Activated B cell treated with CpG ODN at 0.5 μM for 24 hours (primary cell): Measurements from ENCODE around the gene MYO16. TPM values are rescaled to one million over a fixed set of nuclear protein-coding genes. Genes with fewer than 3 reads are reported as not detected.

ENCODE experiments used
- ATAC-seq: fragments of 200-7000 bp; cut with Tn5 transposase; one replicate; pipeline ENCODE4 v1.10.0; 2021; ENCODE audit warnings: low read depth, mild to moderate bottlenecking, moderate library complexity
- CTCF ChIA-PET: fragments of 350-600 bp; sonication (Branson Sonifier 250); formaldehyde crosslinking; loops from one replicate; lab custom pipeline; 2021; ENCODE audit warnings: antibody characterized with exemption; lab: Charles Lee
- POLR2A ChIA-PET: fragments of 350-600 bp; sonication (Branson Sonifier 250); formaldehyde crosslinking; loops from one replicate; lab custom pipeline; 2021; ENCODE audit warnings: antibody characterized with exemption; lab: Charles Lee
- DNase-seq: peaks from one replicate; pipeline ENCODE4 v3.0.0; 2022
- H3K27ac Mint-ChIP-seq: one replicate; pipeline ENCODE4 v1.8.0; 2020; ENCODE audit warnings: mixed read lengths
- H3K27me3 Mint-ChIP-seq: one replicate; pipeline ENCODE4 v1.8.0; 2021; ENCODE audit warnings: mixed read lengths
- H3K36me3 Mint-ChIP-seq: one replicate; pipeline ENCODE4 v1.8.0; 2021; ENCODE audit warnings: low read depth, mixed read lengths
- H3K4me1 Mint-ChIP-seq: one replicate; pipeline ENCODE4 v1.8.0; 2021; ENCODE audit warnings: mixed read lengths
- H3K4me3 Mint-ChIP-seq: one replicate; pipeline ENCODE4 v1.8.0; 2020; ENCODE audit warnings: mild to moderate bottlenecking, mixed read lengths
- H3K9me3 Mint-ChIP-seq: one replicate; pipeline ENCODE4 v1.8.0; 2020; ENCODE audit warnings: mixed read lengths
- CTCF ChIP-seq: fragments of 200-600 bp; IDR thresholded peaks from one replicate; pipeline ENCODE4 v1.8.0; 2022; ENCODE audit warnings: antibody characterized with exemption, mild to moderate bottlenecking
- intact Hi-C: fragments of 100-400 bp; cut with micrococcal nuclease; formaldehyde crosslinking; loops from one replicate; pipeline ENCODE4 v1.15.1; 2024
- total RNA-seq: library from RNA; stranded (reverse); gene quantifications from 2 replicates; pipeline ENCODE4 v1.2.3, GENCODE V29; 2022

Gene MYO16
- total RNA-seq, 1 donor from 2014 or later, result not detected

- H3K9me3 Mint-ChIP-seq, result no peaks in the 10 kb centered on the region
- H3K36me3 Mint-ChIP-seq, result no peaks in the 10 kb centered on the region
- no peak for TF ChIP-seq CTCF
- ATAC-seq (no peak), DNase-seq (no peak)
- no peaks in the 10 kb centered on the region for H3K4me1 Mint-ChIP-seq
- H3K4me3 Mint-ChIP-seq, result no peak overlapping the region
- CTCF ChIA-PET, result no interaction called here
- intact Hi-C loops, result no loop called here
- POLR2A ChIA-PET, result no interaction called here
- no peak overlapping the region for H3K27ac Mint-ChIP-seq
- peaks cover 7% of the 10 kb centered on the region for H3K27me3 Mint-ChIP-seq
Observed at GRCh38 chr13:109204657-109205056, 575.2 kb downstream of the MYO16 start.

GRCh38 chr13:109205315-109205714 lies 575.9 kb downstream of the MYO16 start:
- no peak for ATAC-seq
- Mint-ChIP-seq H3K4me3 (no peak overlapping the region), H3K36me3 (no peaks in the 10 kb centered on the region), H3K4me1 (no peaks in the 10 kb centered on the region), H3K27ac (no peak overlapping the region), H3K27me3 (peaks cover 7% of the 10 kb centered on the region), H3K9me3 (no peaks in the 10 kb centered on the region)
- ChIA-PET POLR2A (no interaction called here), CTCF (no interaction called here)
- no peak for TF ChIP-seq CTCF
- no peak for DNase-seq
- intact Hi-C loops, result no loop called here

GRCh38 chr13:109206616-109207015 lies 577.2 kb downstream of the MYO16 start:
- H3K9me3 Mint-ChIP-seq, result no peaks in the 10 kb centered on the region
- no peak overlapping the region for H3K27ac Mint-ChIP-seq
- no peak for ATAC-seq
- no peaks in the 10 kb centered on the region for H3K36me3 Mint-ChIP-seq
- peaks cover 5% of the 10 kb centered on the region for H3K27me3 Mint-ChIP-seq
- DNase-seq, result no peak
- ChIA-PET CTCF (no interaction called here), POLR2A (no interaction called here)
- H3K4me3 Mint-ChIP-seq, result no peak overlapping the region
- intact Hi-C loops, result no loop called here
- TF ChIP-seq CTCF, result no peak
- no peaks in the 10 kb centered on the region for H3K4me1 Mint-ChIP-seq

GRCh38 chr13:109207622-109208021 lies 578.2 kb downstream of the MYO16 start:
- H3K4me3 Mint-ChIP-seq, result no peak overlapping the region
- ATAC-seq, result no peak
- no peak for DNase-seq
- intact Hi-C loops, result no loop called here
- H3K27ac Mint-ChIP-seq, result no peak overlapping the region
- no peaks in the 10 kb centered on the region for H3K9me3 Mint-ChIP-seq
- H3K36me3 Mint-ChIP-seq, result no peaks in the 10 kb centered on the region
- TF ChIP-seq CTCF, result no peak
- H3K27me3 Mint-ChIP-seq, result peaks cover 3% of the 10 kb centered on the region
- POLR2A ChIA-PET, result no interaction called here
- H3K4me1 Mint-ChIP-seq, result no peaks in the 10 kb centered on the region
- CTCF ChIA-PET, result no interaction called here

GRCh38 chr13:109208522-109208921 lies 579.1 kb downstream of the MYO16 start:
- Mint-ChIP-seq H3K4me3 (no peak overlapping the region), H3K36me3 (no peaks in the 10 kb centered on the region), H3K9me3 (no peaks in the 10 kb centered on the region), H3K4me1 (no peaks in the 10 kb centered on the region), H3K27ac (no peak overlapping the region), H3K27me3 (no peaks in the 10 kb centered on the region)
- intact Hi-C loops, result no loop called here
- ChIA-PET POLR2A (no interaction called here), CTCF (no interaction called here)
- ATAC-seq (no peak), DNase-seq (no peak)
- no peak for TF ChIP-seq CTCF
